IMR-90 (cell line): ENCODE results near the gene CRLF1. TPM values are rescaled to one million over a fixed set of nuclear protein-coding genes. Genes with fewer than 3 reads are reported as not detected.

Source experiments
- ATAC-seq: fragments of 200-7000 bp; cut with Tn5 transposase; 2 replicates; pipeline ENCODE4 v1.9.1; 2020; ENCODE audit warnings: low read depth, mild to moderate bottlenecking, moderate library complexity
- BruUV-seq: library from RNA; stranded (reverse); fragments of 400-500 nt; replicated peaks from 2 replicates; lab custom pipeline; 2021; lab: Mats Ljungman, UMichigan
- CTCF ChIA-PET: fragments of 300-600 bp; formaldehyde crosslinking; extraction: SDS; loops from one replicate; lab custom pipeline; 2021; ENCODE audit warnings: antibody characterized with exemption; lab: Yijun Ruan, JAX
- POLR2A ChIA-PET: fragments of 300-600 bp; sonication (Branson Sonifier 250); formaldehyde crosslinking; loops from one replicate; lab custom pipeline; 2022; ENCODE audit warnings: antibody characterized with exemption; ENCODE audit not compliant: unreplicated experiment; lab: Charles Lee
- DNase-seq: peaks from one replicate; pipeline ENCODE4 v3.0.0; 2013
- H2AFZ ChIP-seq: replicated peaks from 2 replicates; pipeline ENCODE3; 2013; ENCODE audit warnings: low read length, mild to moderate bottlenecking; ENCODE audit not compliant: poor library complexity
- H2AK5ac ChIP-seq: 2 replicates; pipeline ENCODE4 v1.6.1; 2013; ENCODE audit warnings: low read depth, low read length, inconsistent platforms
- H2AK9ac ChIP-seq: replicated peaks from 2 replicates; pipeline ENCODE3; 2013; ENCODE audit warnings: mild to moderate bottlenecking, low read depth, low read length, moderate library complexity; ENCODE audit not compliant: poor library complexity
- H2BK120ac ChIP-seq: 2 replicates; pipeline ENCODE4 v1.6.1; 2013; ENCODE audit warnings: low read depth, low read length, inconsistent platforms
- H2BK15ac ChIP-seq: 3 replicates; pipeline ENCODE4 v1.6.1; 2013; ENCODE audit warnings: low read depth, low read length, inconsistent platforms
- H2BK20ac ChIP-seq: 2 replicates; pipeline ENCODE4 v1.6.1; 2013; ENCODE audit warnings: low read depth, mild to moderate bottlenecking, inconsistent platforms, low read length, moderate library complexity
- H2BK5ac ChIP-seq: 2 replicates; pipeline ENCODE4 v1.6.1; 2013; ENCODE audit warnings: mild to moderate bottlenecking, low read depth, low read length, inconsistent platforms; ENCODE audit not compliant: poor library complexity, severe bottlenecking
- H3K14ac ChIP-seq: replicated peaks from 2 replicates; pipeline ENCODE4 v1.6.1; 2013; ENCODE audit warnings: low read depth, low read length, inconsistent platforms
- H3K18ac ChIP-seq: 2 replicates; pipeline ENCODE4 v1.6.1; 2013; ENCODE audit warnings: low read depth, low read length, control low read depth
- H3K23ac ChIP-seq: 2 replicates; pipeline ENCODE4 v1.6.1; 2013; ENCODE audit warnings: low read depth, low read length, inconsistent platforms
- H3K27ac ChIP-seq: 2 replicates; pipeline ENCODE4 v1.5.1; 2013; ENCODE audit warnings: mild to moderate bottlenecking, control low read depth, low read length; ENCODE audit not compliant: insufficient read depth
- H3K27me3 ChIP-seq: 2 replicates; pipeline ENCODE4 v1.6.1; 2013; ENCODE audit warnings: low read length; ENCODE audit not compliant: control insufficient read depth, insufficient read depth
- H3K36me3 ChIP-seq: 2 replicates; pipeline ENCODE4 v1.6.1; 2013; ENCODE audit warnings: low read length, mixed read lengths; ENCODE audit not compliant: control insufficient read depth, insufficient read depth
- H3K4ac ChIP-seq: 2 replicates; pipeline ENCODE4 v1.6.1; 2013; ENCODE audit warnings: low read depth, low read length, inconsistent platforms
- H3K4me1 ChIP-seq: 2 replicates; pipeline ENCODE4 v1.6.1; 2013; ENCODE audit warnings: low read length, mixed read lengths; ENCODE audit not compliant: control insufficient read depth, insufficient read depth
- H3K4me2 ChIP-seq: 2 replicates; pipeline ENCODE4 v1.6.1; 2013; ENCODE audit warnings: low read depth, mild to moderate bottlenecking, control low read depth, low read length, moderate library complexity
- H3K4me3 ChIP-seq: 2 replicates; pipeline ENCODE4 v1.5.1; 2013; ENCODE audit warnings: low read depth, mild to moderate bottlenecking, control low read depth, low read length, moderate library complexity; ENCODE audit not compliant: insufficient read depth
- H3K56ac ChIP-seq: 2 replicates; pipeline ENCODE4 v1.6.1; 2013; ENCODE audit warnings: low read length, inconsistent platforms; ENCODE audit not compliant: insufficient read depth; ENCODE audit errors: extremely low read depth
- H3K79me1 ChIP-seq, 2 experiments: 2 replicates each; pipeline ENCODE4 v1.6.1; 2013; ENCODE audit warnings: low read length in 2 of 2, inconsistent platforms in 1 of 2, low read depth in 1 of 2
- H3K9ac ChIP-seq: 2 replicates; pipeline ENCODE4 v1.6.1; 2013; ENCODE audit warnings: low read depth, low read length, control low read depth
- H3K9me1 ChIP-seq: 2 replicates; pipeline ENCODE4 v1.6.1; 2013; ENCODE audit warnings: low read length, inconsistent platforms; ENCODE audit not compliant: insufficient read depth
- H3K9me3 ChIP-seq: 2 replicates; pipeline ENCODE4 v1.6.1; 2013; ENCODE audit warnings: low read length; ENCODE audit not compliant: control insufficient read depth, insufficient read depth
- H4K20me1 ChIP-seq: 2 replicates; pipeline ENCODE4 v1.6.1; 2013; ENCODE audit warnings: low read length, inconsistent platforms; ENCODE audit not compliant: insufficient read depth
- H4K5ac ChIP-seq: 2 replicates; pipeline ENCODE4 v1.6.1; 2013; ENCODE audit warnings: mild to moderate bottlenecking, low read depth, low read length, control low read depth
- H4K8ac ChIP-seq, 2 experiments: 2 replicates each; pipeline ENCODE4 v1.6.1; 2013; ENCODE audit warnings: low read depth in 2 of 2, low read length in 2 of 2, control low read depth in 1 of 2, inconsistent platforms in 1 of 2
- H4K91ac ChIP-seq: 2 replicates; pipeline ENCODE4 v1.6.1; 2013; ENCODE audit warnings: low read depth, low read length, inconsistent platforms; ENCODE audit not compliant: insufficient read depth
- BHLHE40 ChIP-seq: fragments of 150-350 bp; IDR thresholded peaks from 2 replicates; pipeline ENCODE4 v1.6.1; 2016; ENCODE audit warnings: mild to moderate bottlenecking, low read depth, low read length
- CEBPB ChIP-seq: IDR thresholded peaks from 2 replicates; pipeline ENCODE4 v1.6.1; 2012; ENCODE audit warnings: low read depth, low read length, improper control_type of control experiment
- CHD1 ChIP-seq: IDR thresholded peaks from 2 replicates; pipeline ENCODE4 v1.6.1; 2012; ENCODE audit warnings: low read depth, low read length, improper control_type of control experiment
- ELK1 ChIP-seq: fragments of 150-350 bp; IDR thresholded peaks from 2 replicates; pipeline ENCODE4 v1.6.1; 2016; ENCODE audit warnings: low read depth, mild to moderate bottlenecking, low read length, moderate library complexity, borderline replicate concordance
- FOS ChIP-seq: fragments of 150-350 bp; IDR thresholded peaks from 2 replicates; pipeline ENCODE4 v1.6.1; 2016; ENCODE audit warnings: low read depth, low read length
- MAFK ChIP-seq: IDR thresholded peaks from 2 replicates; pipeline ENCODE4 v1.6.1; 2012; ENCODE audit warnings: low read depth, low read length, improper control_type of control experiment
- MAZ ChIP-seq: IDR thresholded peaks from 2 replicates; pipeline ENCODE4 v1.6.1; 2012; ENCODE audit warnings: low read depth, mild to moderate bottlenecking, low read length, improper control_type of control experiment, moderate library complexity, borderline replicate concordance
- MXI1 ChIP-seq: IDR thresholded peaks from 2 replicates; pipeline ENCODE4 v1.6.1; 2012; ENCODE audit warnings: low read depth, mild to moderate bottlenecking, low read length, moderate library complexity, borderline replicate concordance
- NFE2L2 ChIP-seq: fragments of 150-350 bp; IDR thresholded peaks from 2 replicates; pipeline ENCODE4 v1.6.1; 2016; ENCODE audit warnings: low read depth, mild to moderate bottlenecking, low read length
- POLR2A ChIP-seq: IDR thresholded peaks from 2 replicates; pipeline ENCODE4 v1.6.1; 2012; ENCODE audit warnings: mild to moderate bottlenecking, low read depth, low read length
- RAD21 ChIP-seq: IDR thresholded peaks from 2 replicates; pipeline ENCODE4 v1.6.1; 2012; ENCODE audit warnings: low read length, improper control_type of control experiment
- RCOR1 ChIP-seq: IDR thresholded peaks from 2 replicates; pipeline ENCODE4 v1.6.1; 2012; ENCODE audit warnings: mild to moderate bottlenecking, low read length, improper control_type of control experiment; ENCODE audit not compliant: insufficient replicate concordance
- RFX5 ChIP-seq: IDR thresholded peaks from 2 replicates; pipeline ENCODE4 v1.8.0; 2012; ENCODE audit warnings: low read depth, mild to moderate bottlenecking, low read length, moderate library complexity
- SMC3 ChIP-seq: fragments of 150-350 bp; IDR thresholded peaks from 2 replicates; pipeline ENCODE4 v1.6.1; 2016; ENCODE audit warnings: low read depth, mild to moderate bottlenecking, antibody characterized with exemption, low read length, moderate library complexity
- WGBS, 2 experiments: methylation state at CpG; one replicate each; pipeline versions ENCODE4 v1.1.5 to v1.1.7; 2013; ENCODE audit warnings: missing lambda C conversion rate in 2 of 2; ENCODE audit not compliant: insufficient read length in 1 of 2; ENCODE audit errors: extremely low coverage in 2 of 2; 5-methylcytosine and 5-hydroxymethylcytosine counted together
- dilution Hi-C: fragments of 300-500 bp; cut with HindIII; formaldehyde crosslinking; loops from one replicate; pipeline ENCODE4 v1.14.3; 2018; ENCODE audit warnings: low sequenced_read_pairs; ENCODE audit not compliant: unreplicated experiment
- in situ Hi-C: fragments of 300-500 bp; cut with MboI; formaldehyde crosslinking; loops from 3 replicates; pipeline ENCODE4 v1.14.3; 2019; ENCODE audit warnings: low sequenced_read_pairs, inconsistent platforms, mixed read lengths
- intact Hi-C: fragments of 100-400 bp; cut with micrococcal nuclease; formaldehyde crosslinking; loops from 2 replicates; pipeline ENCODE4 v1.10.0; 2022
- polyA plus RNA-seq, 3 experiments: library from polyadenylated mRNA; depleted of rRNA; stranded (reverse); fragments of >200 nt; gene quantifications; 2 replicates each; pipeline ENCODE4 v1.2.3, GENCODE V29; 2012; ENCODE audit warnings: low replicate concordance in 1 of 3
- total RNA-seq: library from RNA; depleted of rRNA; stranded (reverse); fragments of >200 nt; gene quantifications from 2 replicates; pipeline ENCODE4 v1.2.3, GENCODE V29; 2012
- TF ChIP-seq, protein P1 (sequence below): conservative IDR thresholded peaks from 2 replicates; pipeline ENCODE4 v1.5.1; 2012; ENCODE audit warnings: mild to moderate bottlenecking, low read depth, low read length, improper control_type of control experiment
- TF ChIP-seq, protein P2 (sequence below): fragments of 150-350 bp; IDR thresholded peaks from 2 replicates; pipeline ENCODE4 v1.6.1; 2017; ENCODE audit warnings: mild to moderate bottlenecking, antibody characterized with exemption, low read length, low read depth

CRLF1 gene
- total and polyA plus RNA-seq, 2 of the 4 experiments (the other 2 are of a cell fraction): 0.18 to 3.1 TPM

- ATAC-seq (no peak), DNase-seq (no peak)
- Histone ChIP-seq H2AFZ (no peak overlapping the region), H3K4me3 (no peak overlapping the region), H2BK120ac (no peak overlapping the region), H2BK20ac (no peak overlapping the region), H3K36me3 (peaks cover 40% of the 10 kb centered on the region), H4K91ac (no peak overlapping the region), H3K4me1 (peaks cover 10% of the 10 kb centered on the region), H3K18ac (no peak overlapping the region), H3K9me3 (no peaks in the 10 kb centered on the region), H3K4ac (no peak overlapping the region), H2BK15ac (no peak overlapping the region), H3K4me2 (no peak overlapping the region), H2AK5ac (no peak overlapping the region), H3K9ac (no peak overlapping the region), H3K79me1 (peaks cover 18 to 41% of the 10 kb centered on the region in 2 experiments; a peak in 3 of 4 replicates), H3K56ac (no peak overlapping the region), H3K27ac (no peak overlapping the region), H3K9me1 (peaks cover 11% of the 10 kb centered on the region), H2BK5ac (no peak overlapping the region), H3K14ac (no peak overlapping the region), H4K5ac (no peak overlapping the region), H2AK9ac (no peak overlapping the region), H3K23ac (no peak overlapping the region), H4K8ac (no peak overlapping the region), H4K20me1 (peaks cover 55% of the 10 kb centered on the region), H3K27me3 (no peaks in the 10 kb centered on the region)
- CTCF ChIA-PET: interaction anchor here (1.0 kb wide), 1 partner anchor 13 kb away, joined by 3 read pairs; no protein-coding TSS in a partner anchor
- TF ChIP-seq RAD21 (no peak), MXI1 (no peak), ELK1 (no peak), RFX5 (no peak), SMC3 (no peak), MAZ (no peak), POLR2A (no peak), FOS (no peak), MAFK (no peak), CEBPB (no peak), NFE2L2 (no peak), BHLHE40 (no peak), CHD1 (no peak), RCOR1 (no peak)
- TF ChIP-seq, protein P1, sequence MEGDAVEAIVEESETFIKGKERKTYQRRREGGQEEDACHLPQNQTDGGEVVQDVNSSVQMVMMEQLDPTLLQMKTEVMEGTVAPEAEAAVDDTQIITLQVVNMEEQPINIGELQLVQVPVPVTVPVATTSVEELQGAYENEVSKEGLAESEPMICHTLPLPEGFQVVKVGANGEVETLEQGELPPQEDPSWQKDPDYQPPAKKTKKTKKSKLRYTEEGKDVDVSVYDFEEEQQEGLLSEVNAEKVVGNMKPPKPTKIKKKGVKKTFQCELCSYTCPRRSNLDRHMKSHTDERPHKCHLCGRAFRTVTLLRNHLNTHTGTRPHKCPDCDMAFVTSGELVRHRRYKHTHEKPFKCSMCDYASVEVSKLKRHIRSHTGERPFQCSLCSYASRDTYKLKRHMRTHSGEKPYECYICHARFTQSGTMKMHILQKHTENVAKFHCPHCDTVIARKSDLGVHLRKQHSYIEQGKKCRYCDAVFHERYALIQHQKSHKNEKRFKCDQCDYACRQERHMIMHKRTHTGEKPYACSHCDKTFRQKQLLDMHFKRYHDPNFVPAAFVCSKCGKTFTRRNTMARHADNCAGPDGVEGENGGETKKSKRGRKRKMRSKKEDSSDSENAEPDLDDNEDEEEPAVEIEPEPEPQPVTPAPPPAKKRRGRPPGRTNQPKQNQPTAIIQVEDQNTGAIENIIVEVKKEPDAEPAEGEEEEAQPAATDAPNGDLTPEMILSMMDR: no peak
- TF ChIP-seq, protein P2, sequence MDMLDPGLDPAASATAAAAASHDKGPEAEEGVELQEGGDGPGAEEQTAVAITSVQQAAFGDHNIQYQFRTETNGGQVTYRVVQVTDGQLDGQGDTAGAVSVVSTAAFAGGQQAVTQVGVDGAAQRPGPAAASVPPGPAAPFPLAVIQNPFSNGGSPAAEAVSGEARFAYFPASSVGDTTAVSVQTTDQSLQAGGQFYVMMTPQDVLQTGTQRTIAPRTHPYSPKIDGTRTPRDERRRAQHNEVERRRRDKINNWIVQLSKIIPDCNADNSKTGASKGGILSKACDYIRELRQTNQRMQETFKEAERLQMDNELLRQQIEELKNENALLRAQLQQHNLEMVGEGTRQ: no peak
- POLR2A ChIA-PET: interaction anchor here (0.5 kb wide), 1 partner anchor 18 kb away, joined by 3 read pairs; no protein-coding TSS in a partner anchor
- 100% methylated on average over 1 of the region's 8 CpGs; no CpG with 5 or more reads in 1 of the 2 experiments for WGBS, 2 experiments
- in situ Hi-C loops: loop anchor here (10.0 kb wide), 1 partner anchor 122 kb away; no protein-coding TSS in a partner anchor
- intact Hi-C loops: no loop called here
- dilution Hi-C loops: no loop called here
- no TSS peak for BruUV-seq
These were observed 30.2 kb downstream of the CRLF1 start for GRCh38 chr19:18576383-18576782.
